Mucosa of stomach (tissue), 1 donor: ENCODE measurements around the gene VTCN1.
"Not testable (repeated sequence)": the region's sequence is repeated elsewhere in the genome, so short reads cannot be mapped to it uniquely, and the experiment has no call there.

Experiments used
- H3K27me3 ChIP-seq: one replicate; pipeline ENCODE4 v1.7.0; 2013; ENCODE audit warnings: mild to moderate bottlenecking, low read length; ENCODE audit not compliant: control insufficient read depth, insufficient read depth
- H3K36me3 ChIP-seq: one replicate; pipeline ENCODE4 v1.7.0; 2013; ENCODE audit warnings: low read length; ENCODE audit not compliant: control insufficient read depth, insufficient read depth
- H3K4me1 ChIP-seq: one replicate; pipeline ENCODE4 v1.7.0; 2013; ENCODE audit warnings: mild to moderate bottlenecking, low read length; ENCODE audit not compliant: control insufficient read depth, insufficient read depth
- H3K4me3 ChIP-seq: one replicate; pipeline ENCODE4 v1.7.0; 2013; ENCODE audit warnings: low read length
- H3K9ac ChIP-seq: one replicate; pipeline ENCODE4 v1.7.0; 2013; ENCODE audit warnings: mild to moderate bottlenecking, low read length, moderate library complexity
- H3K9me3 ChIP-seq: one replicate; pipeline ENCODE4 v1.7.0; 2013; ENCODE audit warnings: mild to moderate bottlenecking, low read length, moderate library complexity; ENCODE audit not compliant: control insufficient read depth
- donor health status: Pancreatic carcinoma.

Gene VTCN1

GRCh38 chr1:117210831-117211261, at the start of gene VTCN1:
Gene VTCN1, minus strand, starts transcription at chr1:117210927. Its CDS starts 72 bp downstream, at chr1:117210855.
- H3K9ac ChIP-seq: peak within 1 kb of the TSS; percentile 30
- peaks cover 27% of the 10 kb centered on the region for H3K4me1 ChIP-seq

GRCh38 chr1:117258791-117259190, 48.1 kb upstream of the VTCN1 start:
- no peak overlapping the region for H3K4me3 ChIP-seq
- no peak overlapping the region for H3K9ac ChIP-seq
- H3K4me1 ChIP-seq: no peaks in the 10 kb centered on the region
- H3K27me3 ChIP-seq: no peaks in the 10 kb centered on the region
- no peaks in the 10 kb centered on the region for H3K36me3 ChIP-seq
- no peaks in the 10 kb centered on the region for H3K9me3 ChIP-seq

More at GRCh38 chr1:117210831-117211261, at the start of gene VTCN1:
- Histone ChIP-seq H3K4me3 (no peak within 1 kb of the TSS), H3K9me3 (no peaks in the 10 kb centered on the region), H3K27me3 (peaks cover 6% of the 10 kb centered on the region), H3K36me3 (no peaks in the 10 kb centered on the region)

- not testable (repeated sequence) for H3K4me3 ChIP-seq, H3K27me3 ChIP-seq, H3K4me1 ChIP-seq, H3K9me3 ChIP-seq, H3K36me3 ChIP-seq, H3K9ac ChIP-seq
Observed at GRCh38 chr1:117258075-117258474, 47.3 kb upstream of the VTCN1 start.

- no peaks in the 10 kb centered on the region for H3K27me3 ChIP-seq
- H3K4me3 ChIP-seq: no peak overlapping the region
- no peak overlapping the region for H3K9ac ChIP-seq
- H3K36me3 ChIP-seq: no peaks in the 10 kb centered on the region
- no peaks in the 10 kb centered on the region for H3K4me1 ChIP-seq
- no peaks in the 10 kb centered on the region for H3K9me3 ChIP-seq
Observed at GRCh38 chr1:117257291-117257690, 46.6 kb upstream of the VTCN1 start.

GRCh38 chr1:117250061-117250606, 39.4 kb upstream of the VTCN1 start:
- Histone ChIP-seq H3K9ac (no peak overlapping the region), H3K9me3 (no peaks in the 10 kb centered on the region), H3K4me3 (no peak overlapping the region), H3K27me3 (no peaks in the 10 kb centered on the region), H3K36me3 (no peaks in the 10 kb centered on the region), H3K4me1 (no peaks in the 10 kb centered on the region)

- Histone ChIP-seq H3K27me3 (peaks cover 11% of the 10 kb centered on the region), H3K9me3 (no peaks in the 10 kb centered on the region), H3K9ac (no peak overlapping the region), H3K4me1 (no peaks in the 10 kb centered on the region), H3K36me3 (no peaks in the 10 kb centered on the region), H3K4me3 (no peak overlapping the region)
Observed at GRCh38 chr1:117244971-117245370, 34.2 kb upstream of the VTCN1 start.

GRCh38 chr1:117244306-117244705, 33.6 kb upstream of the VTCN1 start:
- Histone ChIP-seq H3K9me3 (no peaks in the 10 kb centered on the region), H3K4me3 (no peak overlapping the region), H3K4me1 (no peaks in the 10 kb centered on the region), H3K27me3 (peaks cover 11% of the 10 kb centered on the region), H3K36me3 (no peaks in the 10 kb centered on the region), H3K9ac (no peak overlapping the region)

GRCh38 chr1:117241512-117241911, 30.8 kb upstream of the VTCN1 start:
- H3K4me3 ChIP-seq: no peak overlapping the region
- no peak overlapping the region for H3K9ac ChIP-seq
- peaks cover 11% of the 10 kb centered on the region for H3K27me3 ChIP-seq
- H3K36me3 ChIP-seq: no peaks in the 10 kb centered on the region
- H3K9me3 ChIP-seq: no peaks in the 10 kb centered on the region
- peaks cover 7% of the 10 kb centered on the region for H3K4me1 ChIP-seq

GRCh38 chr1:117240547-117240946, 29.8 kb upstream of the VTCN1 start:
- no peaks in the 10 kb centered on the region for H3K9me3 ChIP-seq

GRCh38 chr1:117239467-117239866, 28.7 kb upstream of the VTCN1 start:
- H3K9me3 ChIP-seq: no peaks in the 10 kb centered on the region
- no peak overlapping the region for H3K4me3 ChIP-seq
- peaks cover 7% of the 10 kb centered on the region for H3K4me1 ChIP-seq
- no peaks in the 10 kb centered on the region for H3K36me3 ChIP-seq
- peaks cover 11% of the 10 kb centered on the region for H3K27me3 ChIP-seq
- no peak overlapping the region for H3K9ac ChIP-seq

More at GRCh38 chr1:117240547-117240946, 29.8 kb upstream of the VTCN1 start:
- Histone ChIP-seq H3K27me3 (peaks cover 11% of the 10 kb centered on the region), H3K9ac (no peak overlapping the region), H3K4me1 (peaks cover 7% of the 10 kb centered on the region), H3K4me3 (no peak overlapping the region), H3K36me3 (no peaks in the 10 kb centered on the region)

GRCh38 chr1:117237726-117238381, 27.1 kb upstream of the VTCN1 start:
- no peaks in the 10 kb centered on the region for H3K36me3 ChIP-seq
- peaks cover under 1% of the 10 kb centered on the region for H3K27me3 ChIP-seq
- H3K4me1 ChIP-seq: peaks cover 8% of the 10 kb centered on the region
- no peak overlapping the region for H3K4me3 ChIP-seq
- no peaks in the 10 kb centered on the region for H3K9me3 ChIP-seq
- no peak overlapping the region for H3K9ac ChIP-seq

- H3K4me1 ChIP-seq: peaks cover 26% of the 10 kb centered on the region
Observed at GRCh38 chr1:117235863-117236465, 25.2 kb upstream of the VTCN1 start.

More at GRCh38 chr1:117235863-117236465, 25.2 kb upstream of the VTCN1 start:
- Histone ChIP-seq H3K9ac (no peak overlapping the region), H3K4me3 (no peak overlapping the region), H3K9me3 (no peaks in the 10 kb centered on the region), H3K27me3 (no peaks in the 10 kb centered on the region), H3K36me3 (no peaks in the 10 kb centered on the region)
